Stomach (tissue), 4 donors: ENCODE measurements around the gene FRZB.

Source experiments
- CTCF ChIP-seq, 7 experiments: fragments of 450-650 bp in 4 of 7; fragments of 200-600 bp in 3 of 7; sonication (generic) in 3 of 7; IDR thresholded peaks; one replicate each; pipeline ENCODE4 v1.5.1; 2016 to 2019; ENCODE audit warnings: antibody characterized with exemption in 7 of 7, control low read depth in 2 of 7, mild to moderate bottlenecking in 1 of 7
- EP300 ChIP-seq: sonication (generic); formaldehyde crosslinking; IDR thresholded peaks from one replicate; pipeline ENCODE4 v1.6.1; 2017; ENCODE audit warnings: antibody characterized with exemption
- POLR2A ChIP-seq, 4 donors: fragments of 450-650 bp; IDR thresholded peaks; one replicate each; pipeline ENCODE4 v1.6.1; 2016; ENCODE audit warnings: antibody characterized with exemption in 4 of 4, control low read depth in 2 of 4, mild to moderate bottlenecking in 1 of 4, moderate library complexity in 1 of 4
- POLR2AphosphoS5 ChIP-seq, 3 donors: sonication (generic); formaldehyde crosslinking; IDR thresholded peaks; one replicate each; pipeline ENCODE4 v1.6.1; 2016; ENCODE audit warnings: antibody characterized with exemption in 3 of 3

GRCh38 chr2:182890773-182891378, 24.4 kb upstream of the FRZB start:
- TF ChIP-seq CTCF (IDR thresholded peaks at IDR 0.05) (no peak), POLR2AphosphoS5 (IDR thresholded peaks at IDR 0.05) (no peak), EP300 (no peak), POLR2A (IDR thresholded peaks at IDR 0.05) (no peak)
